GM12875 (cell line): Measurements from ENCODE around the gene TNIK.

Experiments
- H3K4me3 ChIP-seq: one replicate; pipeline ENCODE4 v1.5.1; 2011; ENCODE audit warnings: low read depth, low read length, control low read depth
- CTCF ChIP-seq: IDR thresholded peaks from 2 replicates; pipeline ENCODE4 v1.5.1; 2011; ENCODE audit warnings: low read depth, mild to moderate bottlenecking, control low read depth, inconsistent platforms, low read length, moderate library complexity, borderline replicate concordance; ENCODE audit not compliant: insufficient read depth

The TNIK gene

GRCh38 chr3:171363202-171363601, 97.0 kb downstream of the TNIK start:
- H3K4me3 ChIP-seq, result no peak overlapping the region
- TF ChIP-seq CTCF, result no peak

GRCh38 chr3:171362575-171362974, 97.6 kb downstream of the TNIK start:
- no peak overlapping the region for H3K4me3 ChIP-seq
- no peak for TF ChIP-seq CTCF

- no peak for TF ChIP-seq CTCF
- H3K4me3 ChIP-seq, result no peak overlapping the region
Measured at GRCh38 chr3:171358881-171359198, 101.4 kb downstream of the TNIK start.

GRCh38 chr3:171358181-171358880, 101.9 kb downstream of the TNIK start:
- no peak for TF ChIP-seq CTCF
- no peak overlapping the region for H3K4me3 ChIP-seq

GRCh38 chr3:171357721-171358120, 102.5 kb downstream of the TNIK start:
- TF ChIP-seq CTCF, result no peak
- no peak overlapping the region for H3K4me3 ChIP-seq

- H3K4me3 ChIP-seq, result no peak overlapping the region
- no peak for TF ChIP-seq CTCF
Measured at GRCh38 chr3:171356251-171356650, 104.0 kb downstream of the TNIK start.

GRCh38 chr3:171354706-171355582, 105.3 kb downstream of the TNIK start:
- H3K4me3 ChIP-seq, result no peak overlapping the region
- TF ChIP-seq CTCF, result no peak
